HG02588 (cell line): ENCODE data around the gene IPMK.
"Not testable (repeated sequence)": the region's sequence is repeated elsewhere in the genome, so short reads cannot be mapped to it uniquely, and the experiment has no call there.

ENCODE experiments used
- ATAC-seq: cut with Tn5 transposase; IDR thresholded peaks from one replicate; pipeline ENCODE4 v1.9.1; 2021; ENCODE audit warnings: mild to moderate bottlenecking, moderate library complexity; ENCODE audit not compliant: unreplicated experiment

The IPMK gene

GRCh38 chr10:58229856-58230255 is 37.8 kb downstream of the IPMK start:
- ATAC-seq: not testable (repeated sequence)

DNA sequence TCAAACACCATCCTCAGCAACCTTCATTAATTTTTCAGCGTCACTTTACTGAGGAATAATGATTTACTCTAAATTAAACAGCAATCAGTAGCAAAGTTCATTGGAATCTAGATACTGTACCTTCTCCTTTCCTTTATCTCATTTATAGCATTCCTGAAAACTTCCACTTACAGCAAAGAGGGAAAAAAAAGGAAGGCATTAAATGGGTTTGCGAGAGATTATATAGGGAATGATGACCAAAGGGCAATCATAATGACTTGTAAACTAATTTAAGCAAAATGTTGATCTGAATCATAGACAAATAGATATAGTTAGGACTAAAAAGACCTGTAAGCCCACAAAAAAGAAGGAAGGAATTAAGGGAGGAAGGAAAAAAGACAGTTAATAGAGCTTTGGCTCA is 42.0 kb downstream of the IPMK start:
- no peak for ATAC-seq

DNA sequence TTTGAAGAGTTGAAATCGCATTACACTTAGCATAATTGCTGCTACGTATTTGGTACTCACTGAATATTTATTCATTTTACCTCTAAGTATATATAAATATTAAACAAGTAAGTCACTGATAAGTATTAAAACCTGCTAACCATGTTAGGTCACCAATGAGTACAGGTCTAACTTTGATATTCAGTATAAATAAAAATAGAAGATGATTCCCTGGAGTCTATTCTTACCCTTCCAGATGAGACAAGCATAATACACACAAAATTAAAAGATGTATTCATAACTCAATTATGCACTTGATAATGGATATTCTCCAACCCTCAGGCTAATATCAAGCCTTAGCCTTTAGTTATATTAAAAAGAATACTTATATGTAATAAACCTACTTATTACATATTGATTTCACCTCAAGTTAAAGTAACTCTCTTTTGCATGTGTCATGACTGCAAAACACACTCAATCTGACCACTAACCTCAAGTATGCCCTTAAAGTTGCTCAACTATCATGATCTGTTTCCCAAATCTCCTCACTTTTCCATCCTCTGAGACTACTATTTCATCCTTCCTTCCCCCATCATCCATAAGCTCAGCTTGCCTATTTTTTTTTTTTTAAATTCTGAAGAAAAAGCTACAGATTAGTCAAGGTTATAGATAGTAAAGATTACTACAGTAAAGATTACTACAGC is 46.8 kb downstream of the IPMK start:
- ATAC-seq: no peak

- no peak for ATAC-seq
Observed at GRCh38 chr10:58219875-58220274, 47.8 kb downstream of the IPMK start.

DNA sequence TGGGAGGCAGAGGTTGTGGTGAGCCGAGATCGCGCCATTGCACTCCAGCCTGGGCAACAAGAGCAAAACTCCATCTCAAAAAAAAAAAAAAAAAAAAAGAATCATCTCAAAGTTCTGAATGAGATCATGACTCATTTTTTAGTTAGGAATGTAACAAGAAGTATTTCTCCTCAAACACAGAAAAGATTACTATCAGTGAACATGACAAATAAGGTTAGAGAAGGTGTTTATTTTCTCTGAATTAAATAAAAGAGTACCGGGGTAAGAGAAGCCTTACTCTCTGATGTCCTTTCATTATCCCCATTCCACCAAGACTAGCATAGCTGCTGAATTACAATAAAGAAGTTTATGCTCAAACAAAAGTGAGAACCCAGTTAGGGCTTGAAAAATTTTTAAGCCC is 50.1 kb downstream of the IPMK start:
- no peak for ATAC-seq

GRCh38 chr10:58212622-58213021 is 55.1 kb downstream of the IPMK start:
- ATAC-seq: no peak

DNA sequence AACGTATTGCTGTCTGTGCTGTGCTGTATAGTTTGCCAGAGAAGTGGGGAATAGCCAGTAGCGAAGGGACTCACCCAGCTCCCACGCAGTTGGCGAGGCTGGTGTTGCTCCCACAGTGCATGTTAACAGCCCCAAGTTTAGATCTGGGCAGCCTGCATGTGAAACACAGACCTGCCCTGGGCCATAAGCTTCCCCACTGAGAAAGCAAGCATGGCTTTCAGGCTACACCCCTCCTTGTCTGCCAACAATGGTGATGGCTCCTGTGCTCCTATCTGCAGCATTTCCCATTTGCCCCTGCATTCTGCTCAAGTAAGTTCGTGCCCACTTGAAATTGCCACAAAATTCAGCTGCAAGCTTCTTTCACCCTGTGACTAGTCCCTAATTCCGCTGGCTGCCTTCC is 57.5 kb downstream of the IPMK start:
- no peak for ATAC-seq

- no peak for ATAC-seq
Observed at GRCh38 chr10:58209669-58210068, 58.0 kb downstream of the IPMK start.

DNA sequence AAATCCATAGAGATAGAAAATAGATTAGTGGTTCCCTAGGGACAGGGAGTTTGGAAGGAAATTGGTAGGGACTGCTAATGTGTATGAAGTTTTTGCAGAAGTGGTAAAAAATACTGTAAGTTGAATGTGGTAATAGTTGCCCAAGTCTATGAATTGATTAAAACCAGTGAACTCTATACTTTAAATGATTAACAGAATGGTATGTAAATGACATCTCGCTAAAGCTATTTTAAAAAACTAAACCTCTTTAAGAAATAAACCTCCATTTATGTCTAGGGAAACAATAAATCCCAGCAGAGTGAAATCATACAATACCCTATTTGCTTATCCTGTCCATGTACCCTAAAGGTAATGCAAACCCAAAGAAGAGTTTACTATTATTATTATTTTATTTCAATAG is 61.4 kb downstream of the IPMK start:
- ATAC-seq: no peak

- no peak for ATAC-seq
Observed at GRCh38 chr10:58201704-58202103, 66.0 kb downstream of the IPMK start.

DNA sequence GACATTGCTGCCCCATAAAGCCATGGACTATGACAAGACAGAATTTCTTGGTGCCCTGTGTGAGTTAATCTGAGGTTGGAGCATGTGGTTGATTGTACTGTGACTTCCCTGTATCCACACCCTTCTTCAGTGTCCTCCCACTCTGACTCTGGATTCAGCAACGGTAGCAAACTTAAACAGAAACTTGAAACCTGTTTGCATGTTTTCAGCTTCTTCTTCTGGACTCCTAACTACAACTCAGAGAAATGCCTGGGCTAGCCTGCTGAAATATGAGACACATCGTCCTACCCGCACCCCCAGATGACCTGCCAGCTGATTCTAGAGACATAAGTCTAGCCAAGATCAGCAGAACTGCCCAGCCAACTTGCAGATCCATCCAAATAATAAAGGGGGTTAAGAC is 78.4 kb downstream of the IPMK start:
- ATAC-seq: no peak

GRCh38 chr10:58184120-58184670 is 83.5 kb downstream of the IPMK start:
- no peak for ATAC-seq

GRCh38 chr10:58180666-58181065 is 87.0 kb downstream of the IPMK start:
- no peak for ATAC-seq

GRCh38 chr10:58179238-58179637 is 88.5 kb downstream of the IPMK start:
- no peak for ATAC-seq

GRCh38 chr10:58178811-58179210 is 88.9 kb downstream of the IPMK start:
- ATAC-seq: no peak

DNA sequence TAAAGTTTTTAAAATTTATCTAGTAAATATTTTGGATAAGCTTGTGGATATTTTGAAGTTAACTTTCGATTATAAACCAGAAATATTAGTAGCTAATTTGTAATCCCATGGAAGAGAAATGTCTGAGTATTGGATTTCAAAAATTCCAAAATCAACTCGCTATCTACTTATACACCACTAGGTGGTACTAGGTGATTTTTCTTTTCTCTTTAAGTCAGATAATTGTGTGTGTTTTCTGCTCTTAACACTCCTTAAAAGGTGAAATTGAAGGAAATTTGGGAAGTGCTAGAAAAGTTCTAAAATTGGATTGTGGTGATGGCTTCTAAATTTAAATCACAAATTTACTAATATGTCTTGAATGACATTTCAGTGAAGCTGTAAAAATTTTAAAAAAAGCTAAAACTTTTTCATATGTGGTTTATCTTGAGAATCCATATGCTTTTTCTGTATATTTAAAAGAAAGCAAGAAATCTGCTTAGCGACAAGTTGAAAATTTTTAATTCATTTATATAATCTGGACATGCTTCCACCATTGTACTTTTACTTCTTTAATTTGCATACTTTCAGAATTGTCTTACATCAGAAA is 90.2 kb downstream of the IPMK start:
- ATAC-seq: no peak

- no peak for ATAC-seq
Observed at GRCh38 chr10:58175990-58176900, 91.4 kb downstream of the IPMK start.

DNA sequence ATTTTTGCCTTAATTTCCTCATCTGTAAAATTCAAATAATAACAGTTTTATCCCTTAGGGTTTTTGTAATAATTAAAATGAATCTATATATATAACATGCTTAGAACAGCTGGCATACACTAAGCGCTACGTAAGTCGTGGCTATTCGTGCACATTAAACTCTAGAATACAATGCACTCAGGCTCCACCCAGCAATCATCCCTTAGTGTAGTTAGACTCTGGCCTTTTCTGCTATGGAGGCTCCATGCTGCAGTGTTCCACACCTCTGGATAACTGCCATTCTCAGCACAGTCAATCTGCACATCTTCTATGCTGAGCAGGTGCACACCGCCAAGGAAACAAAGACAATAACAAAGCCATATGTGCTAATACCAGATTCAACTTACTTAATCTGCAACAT is 92.9 kb downstream of the IPMK start:
- no peak for ATAC-seq

DNA sequence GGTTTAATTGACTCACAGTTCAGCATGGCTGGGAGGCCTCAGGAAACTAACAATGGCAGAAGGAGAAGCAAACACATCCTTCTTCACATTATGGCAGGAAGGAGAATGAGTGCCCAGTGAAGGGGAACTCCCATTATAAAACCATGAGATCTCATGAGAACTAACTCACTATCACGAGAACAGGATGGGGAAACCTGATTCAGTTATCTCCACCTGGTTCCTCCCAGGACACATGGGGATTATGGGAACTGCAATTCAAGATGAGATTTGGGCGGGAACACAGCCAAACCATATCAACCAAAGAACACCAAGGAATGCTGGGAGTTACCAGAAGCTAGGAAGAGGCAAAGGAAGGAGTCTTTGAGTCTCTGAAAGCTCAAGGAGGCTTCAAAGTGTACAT is 94.3 kb downstream of the IPMK start:
- ATAC-seq: no peak

GRCh38 chr10:58171146-58171545 is 96.5 kb downstream of the IPMK start:
- ATAC-seq: no peak

- ATAC-seq: no peak
Observed at GRCh38 chr10:58164517-58164916, 103.2 kb downstream of the IPMK start.

GRCh38 chr10:58158806-58159205 is 108.9 kb downstream of the IPMK start:
- no peak for ATAC-seq
